Measurements from ENCODE around the gene SHOX.
"Not testable (repeated sequence)": the region's sequence is repeated elsewhere in the genome, so short reads cannot be mapped to it uniquely, and the experiment has no call there.

SHOX gene

DNA sequence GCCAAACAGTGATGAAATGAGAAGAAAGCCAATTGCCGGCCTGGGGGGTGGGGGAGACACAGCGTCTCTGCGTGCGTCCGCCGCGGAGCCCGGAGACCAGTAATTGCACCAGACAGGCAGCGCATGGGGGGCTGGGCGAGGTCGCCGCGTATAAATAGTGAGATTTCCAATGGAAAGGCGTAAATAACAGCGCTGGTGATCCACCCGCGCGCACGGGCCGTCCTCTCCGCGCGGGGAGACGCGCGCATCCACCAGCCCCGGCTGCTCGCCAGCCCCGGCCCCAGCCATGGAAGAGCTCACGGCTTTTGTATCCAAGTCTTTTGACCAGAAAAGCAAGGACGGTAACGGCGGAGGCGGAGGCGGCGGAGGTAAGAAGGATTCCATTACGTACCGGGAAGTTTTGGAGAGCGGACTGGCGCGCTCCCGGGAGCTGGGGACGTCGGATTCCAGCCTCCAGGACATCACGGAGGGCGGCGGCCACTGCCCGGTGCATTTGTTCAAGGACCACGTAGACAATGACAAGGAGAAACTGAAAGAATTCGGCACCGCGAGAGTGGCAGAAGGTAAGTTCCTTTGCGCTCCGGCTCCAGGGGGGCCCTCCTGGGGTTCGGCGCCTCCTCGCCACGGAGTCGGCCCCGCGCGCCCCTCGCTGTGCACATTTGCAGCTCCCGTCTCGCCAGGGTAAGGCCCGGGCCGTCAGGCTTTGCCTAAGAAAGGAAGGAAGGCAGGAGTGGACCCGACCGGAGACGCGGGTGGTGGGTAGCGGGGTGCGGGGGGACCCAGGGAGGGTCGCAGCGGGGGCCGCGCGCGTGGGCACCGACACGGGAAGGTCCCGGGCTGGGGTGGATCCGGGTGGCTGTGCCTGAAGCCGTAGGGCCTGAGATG lies at the start of gene SHOX:
TSS of gene SHOX (plus strand) at position 180 of the 885 bp plus-strand sequence. CDS start at position 287, 107 bp downstream.
- no peak for DNase-seq

DNA sequence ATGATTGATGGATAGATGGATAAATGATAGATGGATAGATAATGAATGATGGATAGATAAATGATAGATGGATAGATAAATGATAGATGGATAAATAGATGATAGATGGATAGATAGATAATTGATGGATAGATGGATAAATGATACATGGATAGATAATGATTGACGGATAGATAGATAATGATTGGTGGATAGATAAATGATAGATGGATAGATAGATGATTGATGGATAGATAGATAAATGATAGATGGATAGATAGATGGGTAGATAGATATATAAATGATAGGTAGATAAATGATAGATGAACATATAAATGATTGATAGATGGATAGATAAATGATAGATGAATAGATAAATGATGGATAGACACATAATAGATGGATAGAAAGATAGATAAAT lies 49.5 kb upstream of the SHOX start:
- no peak for DNase-seq

DNA sequence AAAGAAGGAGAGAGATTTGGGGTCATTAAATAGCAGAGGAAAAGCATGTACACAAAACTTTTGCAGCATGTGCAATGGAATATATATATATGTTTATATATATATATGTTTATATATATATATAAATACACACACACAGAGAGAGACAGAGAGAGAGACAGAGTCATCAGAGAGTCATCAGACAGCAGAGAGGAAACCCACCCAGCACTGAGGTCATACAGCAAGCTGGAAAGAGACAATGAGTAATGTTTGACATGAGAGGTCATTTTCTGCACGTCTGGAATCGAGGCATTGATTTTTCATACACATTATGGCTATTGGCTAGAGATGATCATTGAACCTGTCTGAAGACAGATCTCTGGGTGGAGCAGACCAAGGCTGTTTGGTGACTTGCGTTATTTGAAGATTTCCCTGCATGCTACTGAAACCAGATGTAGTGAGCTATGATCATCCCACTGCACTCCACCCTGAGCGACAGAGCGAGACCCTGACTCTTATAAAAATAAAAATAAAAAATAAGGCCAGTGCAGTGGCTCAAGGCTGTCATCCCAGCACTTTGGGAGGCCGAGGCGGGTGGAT lies 48.8 kb upstream of the SHOX start:
- DNase-seq, result no peak

DNA sequence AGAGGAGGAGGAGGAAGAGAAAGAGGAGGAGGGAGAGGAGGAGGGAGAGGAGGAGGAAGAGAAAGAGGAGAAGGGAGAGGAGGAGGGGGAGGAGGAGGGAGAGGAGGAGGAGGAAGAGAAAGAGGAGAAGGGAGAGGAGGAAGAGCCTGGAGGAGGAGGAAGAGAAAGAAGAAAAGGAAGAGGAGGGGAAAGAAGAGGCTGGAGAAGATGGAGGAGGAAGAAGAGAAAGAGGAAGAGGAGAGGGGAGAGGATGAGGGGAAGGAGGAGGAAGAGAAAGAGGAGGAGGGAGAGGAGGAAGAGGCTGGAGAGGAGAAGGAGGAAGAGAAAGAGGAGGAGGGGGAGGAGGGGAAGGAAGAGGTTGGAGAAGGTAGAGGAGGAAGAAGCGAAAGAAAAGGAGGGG lies 46.0 kb upstream of the SHOX start:
- no peak for DNase-seq

DNA sequence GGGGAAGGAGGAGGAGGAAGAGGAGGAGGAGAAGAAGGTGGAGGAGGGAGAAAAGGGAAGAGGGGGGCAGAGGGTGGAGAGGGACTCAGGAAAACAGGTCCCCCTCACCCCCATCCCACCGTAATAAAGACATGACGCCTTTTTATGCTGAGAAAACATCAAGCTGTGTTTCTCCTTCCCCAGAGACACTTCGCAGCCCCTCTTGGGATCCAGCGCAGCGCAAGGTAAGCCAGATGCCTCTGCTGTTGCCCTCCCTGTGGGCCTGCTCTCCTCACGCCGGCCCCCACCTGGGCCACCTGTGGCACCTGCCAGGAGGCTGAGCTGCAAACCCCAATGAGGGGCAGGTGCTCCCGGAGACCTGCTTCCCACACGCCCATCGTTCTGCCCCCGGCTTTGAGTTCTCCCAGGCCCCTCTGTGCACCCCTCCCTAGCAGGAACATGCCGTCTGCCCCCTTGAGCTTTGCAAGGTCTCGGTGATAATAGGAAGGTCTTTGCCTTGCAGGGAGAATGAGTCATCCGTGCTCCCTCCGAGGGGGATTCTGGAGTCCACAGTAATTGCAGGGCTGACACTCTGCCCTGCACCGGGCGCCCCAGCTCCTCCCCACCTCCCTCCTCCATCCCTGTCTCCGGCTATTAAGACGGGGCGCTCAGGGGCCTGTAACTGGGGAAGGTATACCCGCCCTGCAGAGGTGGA lies 45.3 kb upstream of the SHOX start:
- DNase-seq, result no peak

DNA sequence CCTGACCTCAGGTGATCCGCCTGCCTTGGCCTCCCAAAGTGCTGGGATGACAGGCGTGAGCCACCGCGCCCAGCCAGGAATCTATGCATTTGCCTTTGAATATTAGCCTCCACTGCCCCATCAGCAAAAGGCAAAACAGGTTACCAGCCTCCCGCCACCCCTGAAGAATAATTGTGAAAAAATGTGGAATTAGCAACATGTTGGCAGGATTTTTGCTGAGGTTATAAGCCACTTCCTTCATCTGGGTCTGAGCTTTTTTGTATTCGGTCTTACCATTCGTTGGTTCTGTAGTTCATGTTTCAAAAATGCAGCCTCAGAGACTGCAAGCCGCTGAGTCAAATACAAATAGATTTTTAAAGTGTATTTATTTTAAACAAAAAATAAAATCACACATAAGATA lies 44.2 kb upstream of the SHOX start:
- no peak for DNase-seq

DNA sequence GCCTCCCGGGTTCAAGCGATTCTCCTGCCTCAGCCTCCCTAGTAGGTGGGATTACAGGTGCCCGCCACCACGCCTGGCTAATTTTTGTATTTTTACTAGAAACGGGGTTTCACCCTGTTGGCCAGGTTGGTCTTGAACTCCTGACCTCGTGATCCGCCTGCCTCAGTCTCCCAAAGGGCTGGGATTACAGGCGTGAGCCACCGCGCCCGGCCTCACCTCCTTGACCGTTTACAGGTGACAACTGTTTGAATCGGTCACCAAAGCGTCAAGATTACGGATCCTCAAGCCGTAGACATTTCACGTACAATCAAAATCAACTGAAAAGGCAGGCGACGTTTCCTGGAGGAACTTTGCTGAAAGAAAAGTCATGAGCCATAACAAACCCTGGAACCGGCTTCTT lies 41.3 kb upstream of the SHOX start:
- not testable (repeated sequence) for DNase-seq

DNA sequence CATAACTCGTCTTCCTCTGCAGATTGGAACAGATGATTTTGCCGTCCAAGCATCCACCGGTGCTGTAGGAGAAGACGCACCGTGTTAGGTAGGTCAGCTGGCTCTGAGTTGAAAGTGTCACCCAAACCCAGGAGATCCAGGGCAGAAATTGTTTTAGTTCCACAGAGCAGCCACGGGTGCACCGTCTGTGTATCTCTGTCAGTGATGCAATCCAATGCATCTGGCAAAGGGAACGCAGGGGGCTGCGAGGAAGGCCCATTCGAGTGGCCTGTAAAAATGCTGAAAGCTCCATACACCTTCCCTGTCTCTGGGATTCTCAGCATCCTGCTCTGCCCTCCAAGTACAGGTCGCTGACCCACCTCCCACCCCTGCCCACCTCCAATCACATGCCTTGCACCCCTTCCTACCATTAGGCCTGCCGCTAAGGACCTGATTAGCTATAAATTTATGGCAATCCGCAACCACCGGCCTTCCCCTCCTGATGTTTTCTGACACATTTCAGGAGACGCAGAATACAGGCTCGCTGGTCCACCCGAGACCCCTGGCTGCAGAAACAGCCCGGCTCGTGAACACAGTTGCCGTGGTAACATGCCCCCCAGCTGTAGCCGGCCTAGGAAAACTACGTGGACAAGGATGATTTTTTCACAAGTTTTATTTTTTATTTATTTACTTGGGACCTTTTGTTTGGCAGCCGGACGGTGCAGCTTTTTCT lies 39.7 kb upstream of the SHOX start:
- no peak for DNase-seq

DNA sequence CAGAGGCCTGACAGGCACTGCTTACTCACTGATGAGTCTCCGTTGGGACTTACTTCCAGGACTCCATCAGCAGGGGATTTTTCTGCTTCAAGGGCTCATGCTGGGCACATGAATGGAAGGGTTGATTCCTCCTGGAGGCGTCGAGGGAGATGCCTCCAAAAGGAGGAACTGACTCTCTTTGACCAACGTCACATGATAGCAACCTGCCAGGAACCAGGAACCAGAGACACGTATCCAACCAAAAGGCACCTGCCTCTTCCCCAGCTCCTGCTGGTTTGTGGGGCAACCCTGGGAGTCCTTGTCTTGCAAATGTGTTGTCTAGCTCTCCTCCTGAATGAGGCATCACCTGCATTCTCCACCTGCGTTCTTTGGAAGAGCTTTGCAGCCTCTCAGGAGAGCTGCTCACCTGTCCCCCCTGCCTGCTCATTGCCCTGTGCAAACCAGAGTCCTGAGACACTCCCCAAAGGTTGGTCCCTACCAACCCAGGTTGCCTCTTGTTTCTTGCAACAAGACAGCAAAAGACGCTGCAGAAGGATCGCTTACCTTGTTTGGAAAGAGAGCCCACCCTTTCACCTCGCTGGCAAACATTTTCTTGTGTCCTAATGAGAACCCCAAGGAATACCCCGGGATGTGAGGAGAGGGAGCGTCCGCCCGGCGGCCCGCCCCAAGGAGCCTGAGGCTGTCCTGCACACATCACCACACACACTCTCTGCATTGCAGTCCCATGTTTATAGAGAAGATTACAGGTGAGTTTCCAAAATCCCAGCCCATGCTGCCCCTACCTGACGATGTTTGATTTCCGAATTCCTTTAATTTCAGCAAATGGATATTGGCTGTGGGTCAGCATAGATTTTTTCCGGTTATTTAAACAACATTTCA lies 30.5 kb upstream of the SHOX start:
- DNase-seq, result no peak

DNA sequence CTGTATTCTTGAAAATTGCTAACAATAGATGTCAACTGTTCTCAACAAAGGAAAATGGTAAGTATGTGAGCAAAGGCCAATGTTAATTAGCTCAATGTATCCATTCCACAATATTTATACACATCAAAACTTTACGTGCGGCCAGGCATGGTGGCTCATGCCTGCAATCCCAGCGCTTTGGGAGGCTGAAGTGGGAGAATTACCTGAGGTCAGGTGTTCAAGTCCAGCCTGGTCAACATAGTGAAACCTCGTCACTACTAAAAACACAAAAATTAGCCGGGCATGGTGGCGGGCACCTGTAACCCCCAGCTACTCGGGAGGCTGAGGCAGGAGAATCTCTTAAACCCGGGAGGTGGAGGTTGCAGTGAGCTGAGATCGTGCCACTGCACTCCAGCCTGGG lies 27.6 kb upstream of the SHOX start:
- not testable (repeated sequence) for DNase-seq

DNA sequence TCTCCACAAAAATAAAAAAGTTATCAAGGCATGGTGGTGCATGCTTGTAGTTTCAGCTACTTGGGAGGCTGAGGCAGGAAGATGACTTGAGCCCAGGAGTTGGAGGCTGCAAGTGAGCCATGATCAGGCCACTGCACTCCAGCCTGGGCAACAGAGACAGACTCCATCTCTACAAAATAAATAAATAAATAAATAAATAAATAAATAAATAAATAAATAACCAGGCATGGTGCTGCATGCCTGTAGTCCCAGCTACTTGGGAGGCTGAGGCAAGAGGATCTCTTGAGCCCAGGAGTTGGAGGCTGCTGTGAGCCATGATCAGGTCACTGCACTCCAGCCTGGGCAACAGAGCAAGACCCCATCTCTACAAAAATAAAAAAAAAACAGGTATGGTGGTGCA lies 26.0 kb upstream of the SHOX start:
- DNase-seq, result not testable (repeated sequence)

DNA sequence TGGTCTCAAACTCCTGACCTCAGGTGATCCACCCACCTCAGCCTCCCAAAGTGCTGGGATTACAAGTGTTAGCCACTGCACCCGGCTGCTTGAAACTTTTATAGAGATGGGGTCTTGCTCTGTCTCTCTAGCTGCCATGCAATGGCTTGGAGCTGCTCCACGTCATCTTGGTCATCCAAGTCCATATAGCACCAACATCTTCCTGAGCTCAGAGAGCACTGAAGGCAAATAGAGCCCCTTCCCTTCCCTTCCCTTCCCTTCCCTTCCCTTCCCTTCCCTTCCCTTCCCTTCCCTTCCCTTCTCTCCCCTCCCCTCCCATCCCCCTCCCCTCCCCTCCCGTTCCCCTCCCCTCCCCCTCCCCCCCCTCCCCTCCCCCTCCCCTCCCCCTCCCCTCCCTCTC lies 22.5 kb upstream of the SHOX start:
- DNase-seq, result not testable (repeated sequence)

DNA sequence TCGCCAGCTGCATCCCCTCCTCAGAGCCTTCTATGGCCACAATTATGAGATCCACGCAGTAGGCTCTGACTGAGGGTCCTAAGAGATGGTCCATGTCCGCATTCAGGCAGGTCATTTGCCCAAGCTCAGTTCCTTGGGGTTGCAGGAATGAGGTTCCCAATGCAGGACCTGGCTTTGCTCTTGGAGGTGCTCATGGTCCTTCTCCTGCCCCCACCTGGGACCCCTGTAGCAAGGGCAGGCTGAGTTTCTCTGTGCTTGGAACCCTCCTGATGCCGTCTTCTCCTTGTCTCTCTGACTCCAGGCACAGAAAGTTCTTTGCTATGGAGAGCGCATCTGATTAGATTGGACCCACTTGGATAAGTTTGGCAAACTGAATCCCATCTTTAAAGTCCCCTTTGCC lies 16.5 kb upstream of the SHOX start:
- no peak for DNase-seq

DNA sequence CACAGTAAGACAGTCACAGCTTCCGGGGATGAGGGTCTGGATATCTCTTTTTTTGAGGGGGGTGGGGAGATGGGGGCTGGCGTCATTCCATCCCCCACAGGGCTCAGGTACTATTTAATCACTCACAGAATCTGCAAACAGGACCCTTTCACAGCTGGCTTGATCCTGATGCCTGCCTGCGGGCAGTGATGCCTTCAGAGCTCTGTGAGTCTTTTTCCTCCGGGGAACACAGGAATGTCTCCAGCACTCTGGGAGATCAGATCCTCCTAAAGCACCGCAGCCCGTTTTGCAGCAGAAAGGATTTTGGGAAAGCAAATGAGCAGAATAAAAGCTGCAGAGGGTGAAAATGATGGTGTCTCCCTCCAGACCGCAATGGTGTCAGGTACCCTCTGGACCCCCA lies 13.2 kb upstream of the SHOX start:
- DNase-seq, result no peak

DNA sequence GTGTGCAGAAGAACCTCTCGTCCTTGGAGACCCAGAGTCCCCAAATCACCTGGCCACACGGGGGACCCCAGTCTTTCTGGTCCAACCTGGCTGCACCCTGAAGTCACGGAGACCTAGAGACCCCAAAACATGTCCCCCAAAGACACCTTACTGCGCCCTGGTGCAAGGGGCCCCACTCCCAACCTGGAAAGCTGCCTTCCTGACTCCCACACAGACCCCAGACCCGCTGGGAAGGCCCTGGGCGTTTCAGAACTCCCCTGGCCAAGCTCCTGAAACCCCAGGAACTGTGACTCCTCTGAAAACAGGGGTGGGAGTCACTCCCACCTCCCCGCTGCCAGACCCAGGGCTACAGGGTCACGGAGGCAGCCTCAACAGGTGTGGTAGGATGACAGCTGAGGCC lies 12.7 kb upstream of the SHOX start:
- no peak for DNase-seq

DNA sequence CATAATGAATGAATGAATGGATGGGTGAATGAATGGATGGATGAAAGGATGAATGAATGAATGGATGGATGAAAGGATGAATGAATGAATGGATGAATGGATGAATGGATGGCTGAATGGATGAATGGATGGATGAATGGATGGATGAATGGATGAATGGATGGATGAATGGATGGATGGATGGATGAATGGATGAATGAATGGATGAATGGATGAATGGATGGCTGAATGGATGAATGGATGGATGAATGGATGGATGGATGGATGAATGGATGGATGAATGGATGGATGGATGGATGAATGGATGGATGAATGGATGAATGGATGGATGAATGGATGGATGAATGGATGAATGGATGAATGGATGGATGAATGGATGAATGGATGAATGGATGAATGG lies 12.3 kb upstream of the SHOX start:
- not testable (repeated sequence) for DNase-seq

DNA sequence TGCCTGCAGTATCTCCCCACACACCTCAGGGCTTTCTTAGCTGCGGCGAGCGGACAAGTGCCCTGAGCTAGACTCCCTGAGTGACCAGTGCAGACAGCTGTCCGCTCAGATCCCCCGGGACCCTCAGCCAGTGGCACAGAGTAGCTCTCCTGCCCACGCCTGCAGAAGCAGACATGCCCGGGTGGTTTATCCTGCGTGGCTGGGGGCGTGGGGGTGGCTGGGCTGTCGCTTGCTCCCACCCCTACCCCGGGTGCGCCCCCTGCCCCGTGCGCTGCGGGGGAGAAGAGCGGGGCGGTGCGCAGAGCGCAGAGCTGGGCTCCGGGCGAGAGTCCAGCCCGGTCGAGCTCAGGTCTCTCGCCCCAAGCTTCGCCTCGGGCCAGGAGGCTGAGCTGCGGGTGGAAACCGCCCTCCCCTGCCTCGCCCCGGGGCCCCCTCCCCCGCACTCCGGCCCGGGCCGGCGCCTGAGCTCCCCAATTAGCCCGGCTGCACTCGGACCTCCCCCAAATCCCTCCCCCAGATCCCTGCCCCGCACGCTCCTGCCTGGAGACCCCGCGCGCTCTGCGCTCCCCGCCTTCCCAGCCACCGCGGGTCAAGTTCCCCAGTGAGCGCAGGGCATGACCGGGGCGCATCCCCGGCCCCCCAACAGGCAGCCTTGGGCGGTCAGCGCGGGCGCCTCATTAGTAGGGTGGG lies 11.7 kb upstream of the SHOX start:
- no peak for DNase-seq

DNA sequence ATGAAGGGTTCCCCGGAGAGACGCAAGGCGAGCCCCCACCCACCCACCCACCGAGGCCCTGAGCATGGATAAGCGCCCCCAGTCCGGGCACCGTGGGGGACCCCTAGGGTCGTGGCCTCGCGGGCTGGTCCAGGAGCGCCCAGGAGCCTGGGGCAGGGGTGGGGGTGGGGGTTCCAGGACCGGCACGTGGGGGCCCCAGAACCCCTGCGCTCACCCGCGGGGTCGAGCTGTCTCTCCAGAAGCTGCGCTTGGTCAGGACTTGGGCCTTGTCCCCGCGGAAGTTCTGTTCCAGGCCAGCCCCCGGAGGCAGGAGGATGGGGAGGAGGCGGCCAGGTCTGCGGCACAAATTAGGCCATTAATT lies 11.2 kb upstream of the SHOX start:
- DNase-seq, result no peak

DNA sequence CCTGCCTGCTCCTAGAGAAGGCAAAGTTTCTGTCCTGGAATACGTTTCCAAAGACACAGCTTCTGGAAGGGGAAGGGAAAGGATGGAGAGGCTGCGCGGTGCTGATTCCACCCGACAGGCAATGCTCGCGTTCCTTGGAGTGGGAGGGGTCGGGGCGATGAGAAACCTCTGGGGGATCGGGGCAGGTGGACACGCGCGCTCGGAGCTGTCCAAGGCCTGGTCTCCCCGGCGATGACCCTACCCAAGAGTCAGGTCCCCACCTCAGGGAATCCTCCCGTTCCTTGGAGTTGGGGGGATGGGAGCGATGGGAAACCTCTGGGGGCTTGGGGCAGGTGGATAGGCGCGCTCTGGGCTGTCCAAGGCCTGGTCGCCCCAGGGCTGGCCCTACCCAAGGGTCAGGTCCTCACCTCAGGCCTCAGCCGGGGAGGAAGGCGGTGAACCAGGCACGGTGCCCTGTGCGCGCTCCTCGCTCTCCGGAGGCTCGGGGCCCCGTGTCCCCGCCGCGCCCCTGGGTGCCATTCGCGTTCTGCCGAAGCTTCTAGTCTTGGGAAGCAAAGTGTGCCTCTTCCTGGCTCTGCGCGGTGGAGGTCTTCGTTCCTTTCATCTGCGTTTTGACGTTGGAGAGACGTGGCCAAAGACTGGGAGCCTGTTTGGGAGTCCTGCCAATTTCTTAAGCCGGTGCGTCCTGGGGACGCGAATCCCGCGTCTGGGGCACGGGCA lies 10.6 kb upstream of the SHOX start:
- no peak for DNase-seq

DNA sequence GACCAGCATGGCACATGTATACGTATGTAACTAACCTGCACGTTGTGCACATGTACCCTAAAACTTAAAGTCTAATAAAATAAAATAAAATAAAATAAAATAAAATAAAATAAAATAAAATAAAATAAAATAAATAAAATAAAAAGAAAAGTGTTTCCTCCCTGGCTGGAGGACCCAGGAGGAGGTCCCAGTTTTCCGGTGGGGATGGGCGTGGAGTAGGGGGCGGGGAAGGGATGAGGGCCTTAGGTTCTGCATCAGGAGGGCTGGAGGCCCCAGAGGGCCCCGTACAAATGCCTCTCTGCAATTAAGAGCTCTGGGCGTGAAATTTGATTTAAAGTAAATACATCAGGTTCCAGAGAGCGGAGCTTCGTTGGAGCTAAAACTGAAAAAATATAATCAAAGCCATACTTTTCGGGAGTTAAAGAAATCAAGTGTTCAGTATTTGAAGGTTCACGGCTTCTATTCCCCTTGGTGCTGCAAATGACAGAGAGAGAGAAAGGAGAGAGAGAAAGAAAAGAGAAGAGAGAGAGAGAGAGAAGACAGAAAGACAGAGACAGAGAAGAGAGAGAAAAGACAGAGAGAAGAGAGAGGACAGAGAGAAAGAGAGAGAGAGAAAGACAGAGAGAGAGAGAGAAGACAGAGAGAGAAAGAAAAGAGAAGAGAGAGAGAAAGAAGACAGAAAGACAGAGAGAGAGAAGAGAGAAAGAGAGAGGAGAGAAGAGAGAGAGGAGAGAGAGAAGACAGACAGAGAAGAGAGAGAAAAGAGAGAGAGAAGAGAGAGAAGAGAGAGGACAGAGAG lies 8.7 kb upstream of the SHOX start:
- DNase-seq, result no peak
